Endodermal cell (in vitro differentiated cells): Measurements from ENCODE around the gene CAMTA1. TPM values are rescaled to one million over a fixed set of nuclear protein-coding genes. Genes with fewer than 3 reads are reported as not detected.

Experiments used
- DNase-seq: peaks from one replicate; pipeline ENCODE4 v3.0.0-alpha.2; 2017
- H3K27ac ChIP-seq: 2 replicates; pipeline ENCODE4 v1.5.1; 2013; ENCODE audit warnings: mild to moderate bottlenecking, low read depth, low read length, moderate library complexity
- H3K27me3 ChIP-seq: 2 replicates; pipeline ENCODE4 v1.6.1; 2013; ENCODE audit warnings: mild to moderate bottlenecking, low read length, moderate library complexity; ENCODE audit not compliant: insufficient read depth, control insufficient read depth, poor library complexity, severe bottlenecking
- H3K36me3 ChIP-seq: 2 replicates; pipeline ENCODE4 v1.7.0; 2013; ENCODE audit warnings: mild to moderate bottlenecking, low read length, moderate library complexity; ENCODE audit not compliant: control insufficient read depth, insufficient read depth
- H3K4me1 ChIP-seq: one replicate; pipeline ENCODE4 v1.7.0; 2013; ENCODE audit warnings: low read length; ENCODE audit not compliant: control insufficient read depth, insufficient read depth
- H3K4me3 ChIP-seq: 2 replicates; pipeline ENCODE4 v1.5.1; 2013; ENCODE audit warnings: mild to moderate bottlenecking, low read length, moderate library complexity
- H3K9ac ChIP-seq: 2 replicates; pipeline ENCODE4 v1.6.1; 2013; ENCODE audit warnings: mild to moderate bottlenecking, low read length, moderate library complexity; ENCODE audit not compliant: poor library complexity, severe bottlenecking; ENCODE audit errors: extremely low read depth
- H3K9me3 ChIP-seq: 2 replicates; pipeline ENCODE4 v1.6.1; 2013; ENCODE audit warnings: mild to moderate bottlenecking, low read length, moderate library complexity; ENCODE audit not compliant: control insufficient read depth
- H3K27ac Mint-ChIP-seq: 2 replicates; pipeline ENCODE4 v1.8.0; 2020; ENCODE audit warnings: mixed read lengths
- H3K27me3 Mint-ChIP-seq: 2 replicates; pipeline ENCODE4 v1.8.0; 2021; ENCODE audit warnings: mild to moderate bottlenecking, mixed read lengths; ENCODE audit not compliant: insufficient read depth
- H3K36me3 Mint-ChIP-seq: 2 replicates; pipeline ENCODE4 v1.8.0; 2020; ENCODE audit warnings: low read depth, mixed read lengths
- H3K4me1 Mint-ChIP-seq: 2 replicates; pipeline ENCODE4 v1.8.0; 2020; ENCODE audit warnings: mixed read lengths
- H3K4me3 Mint-ChIP-seq: 2 replicates; pipeline ENCODE4 v1.8.0; 2020; ENCODE audit warnings: mild to moderate bottlenecking, moderate library complexity, mixed read lengths
- H3K9me3 Mint-ChIP-seq: 2 replicates; pipeline ENCODE4 v1.8.0; 2020; ENCODE audit warnings: mild to moderate bottlenecking, mixed read lengths
- CTCF ChIP-seq: fragments of 200-600 bp; sonication (generic); conservative IDR thresholded peaks from 2 replicates; pipeline ENCODE4 v1.5.0; 2021; ENCODE audit warnings: antibody characterized with exemption, mild to moderate bottlenecking
- WGBS, 2 experiments: methylation state at CpG; one replicate each; pipeline versions ENCODE4 v1.1.5 to v1.1.7; 2013; ENCODE audit warnings: missing lambda C conversion rate in 2 of 2, mixed read lengths in 1 of 2; ENCODE audit not compliant: insufficient coverage in 1 of 2, insufficient read length in 1 of 2; 5-methylcytosine and 5-hydroxymethylcytosine counted together
- total RNA-seq, 2 donors: library from RNA; stranded (reverse); fragmentation: NEBNext Ultra II Directional in 1 of 2; extraction: Animal tissue kit (Norgen Biotek cat#: 25700) in 1 of 2; gene quantifications; 2 replicates in 1 of 2; 3 replicates in 1 of 2; pipeline ENCODE4 v1.2.1, GENCODE V29; 2021

Gene CAMTA1
- total RNA-seq, 2 donors from 2014 or later, result 123 to 137 TPM

- no peaks in the 10 kb centered on the region for H3K27me3 Mint-ChIP-seq
- H3K9me3 ChIP-seq, result no peaks in the 10 kb centered on the region
- no peaks in the 10 kb centered on the region for H3K27me3 ChIP-seq
- WGBS, 2 experiments, result 88 to 91% methylated on average over 5 to 6 of the region's 6 CpGs
- H3K36me3 ChIP-seq, result no peaks in the 10 kb centered on the region
- DNase-seq, result no peak
- H3K4me3 Mint-ChIP-seq, result no peak overlapping the region
- no peaks in the 10 kb centered on the region for H3K4me1 ChIP-seq
- no peak overlapping the region for H3K4me3 ChIP-seq
- H3K36me3 Mint-ChIP-seq, result no peaks in the 10 kb centered on the region
- no peak overlapping the region for H3K9ac ChIP-seq
- no peaks in the 10 kb centered on the region for H3K4me1 Mint-ChIP-seq
- H3K27ac ChIP-seq, result no peak overlapping the region
- no peak overlapping the region for H3K27ac Mint-ChIP-seq
- no peaks in the 10 kb centered on the region for H3K9me3 Mint-ChIP-seq
- TF ChIP-seq CTCF, result no peak
These were observed 743.3 kb downstream of the CAMTA1 start for GRCh38 chr1:7528386-7529198.

DNA sequence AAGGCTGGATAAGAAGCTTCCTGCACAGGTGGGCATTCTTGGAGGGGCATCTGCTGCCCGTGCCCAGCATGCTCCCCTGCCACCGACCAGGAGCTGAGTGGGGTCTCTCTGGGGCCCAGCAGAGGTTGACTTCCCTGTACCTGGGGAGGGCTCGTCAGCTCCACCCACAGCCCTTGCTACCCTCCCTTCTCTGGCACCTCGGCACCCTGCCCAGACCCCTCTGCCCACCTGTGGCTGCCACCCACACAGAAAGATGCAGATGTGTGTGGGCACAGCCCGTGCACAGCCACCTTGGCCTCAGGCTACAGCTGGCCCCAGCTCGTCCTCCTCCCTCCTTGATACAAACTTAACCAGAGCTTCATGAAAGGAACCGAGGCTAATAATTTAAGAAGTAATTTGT, 744.7 kb downstream of the CAMTA1 start:
- no peak overlapping the region for H3K27ac Mint-ChIP-seq
- no peak for DNase-seq
- Histone ChIP-seq H3K4me3 (no peak overlapping the region), H3K4me1 (no peaks in the 10 kb centered on the region), H3K27ac (no peak overlapping the region), H3K36me3 (no peaks in the 10 kb centered on the region), H3K9ac (no peak overlapping the region), H3K27me3 (no peaks in the 10 kb centered on the region), H3K9me3 (no peaks in the 10 kb centered on the region)
- TF ChIP-seq CTCF, result no peak
- 84 to 100% methylated on average over 4 to 7 of the region's 7 CpGs for WGBS, 2 experiments
- no peak overlapping the region for H3K4me3 Mint-ChIP-seq
- no peaks in the 10 kb centered on the region for H3K4me1 Mint-ChIP-seq
- H3K27me3 Mint-ChIP-seq, result no peaks in the 10 kb centered on the region
- H3K36me3 Mint-ChIP-seq, result no peaks in the 10 kb centered on the region
- no peaks in the 10 kb centered on the region for H3K9me3 Mint-ChIP-seq

DNA sequence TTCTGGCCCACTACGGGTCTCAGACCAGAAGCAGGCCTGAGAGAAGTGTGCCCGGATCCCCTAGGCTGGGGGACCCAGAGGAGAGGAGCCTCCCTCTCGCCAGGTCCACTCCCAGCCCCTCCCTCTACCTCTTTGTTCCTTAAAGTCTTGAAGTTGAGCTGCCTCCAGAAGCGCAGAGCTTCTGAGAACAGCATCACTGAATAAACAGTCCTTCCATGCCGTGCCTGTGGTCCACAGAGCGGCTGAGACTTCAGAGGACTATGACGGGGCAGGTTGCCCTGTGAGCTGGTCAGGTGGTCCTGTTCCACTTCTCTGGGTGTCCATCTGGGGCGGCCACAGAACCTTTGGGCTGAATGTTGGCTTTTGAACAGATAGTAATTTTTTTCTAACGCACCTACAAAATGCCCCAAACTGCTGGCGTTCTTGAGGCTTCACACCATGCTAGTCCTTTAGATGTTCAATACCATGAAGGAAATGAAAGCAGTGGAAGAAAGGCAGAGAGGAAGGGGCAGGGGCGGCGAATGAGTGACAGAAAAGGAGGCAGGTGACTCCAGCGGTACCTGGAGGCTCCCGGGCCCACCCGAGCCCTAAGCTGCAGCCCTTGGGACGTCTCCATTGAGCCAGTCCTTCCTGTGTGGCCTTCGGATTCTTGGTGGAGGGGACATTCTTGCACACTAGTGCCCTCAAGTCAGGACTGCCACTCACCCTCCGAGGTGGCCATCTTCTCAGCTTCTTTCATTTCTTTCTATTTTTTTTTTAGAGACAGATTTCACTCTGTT, 746.5 kb downstream of the CAMTA1 start:
- 93 to 98% methylated on average over 12 to 18 of the region's 18 CpGs for WGBS, 2 experiments
- peaks cover 5% of the 10 kb centered on the region for H3K27me3 Mint-ChIP-seq
- H3K4me1 Mint-ChIP-seq, result peaks cover 9% of the 10 kb centered on the region
- Histone ChIP-seq H3K36me3 (no peaks in the 10 kb centered on the region), H3K9me3 (no peaks in the 10 kb centered on the region), H3K4me1 (no peaks in the 10 kb centered on the region), H3K4me3 (no peak overlapping the region), H3K27ac (no peak overlapping the region), H3K27me3 (no peaks in the 10 kb centered on the region), H3K9ac (no peak overlapping the region)
- no peaks in the 10 kb centered on the region for H3K36me3 Mint-ChIP-seq
- H3K9me3 Mint-ChIP-seq, result no peaks in the 10 kb centered on the region
- TF ChIP-seq CTCF, result no peak
- DNase-seq, result peak; percentile 33
- H3K4me3 Mint-ChIP-seq, result no peak overlapping the region
- no peak overlapping the region for H3K27ac Mint-ChIP-seq
